HTR-8/SVneo (cell line): ENCODE measurements around the gene SCGN.
A peak's percentile ranks its signal among the peaks of the same experiment; 100 is the strongest.
"Not testable (repeated sequence)": the region's sequence is repeated elsewhere in the genome, so short reads cannot be mapped to it uniquely, and the experiment has no call there.

Experiments used
- DNase-seq: peaks from one replicate; pipeline ENCODE4 v3.0.0; 2011; ENCODE audit warnings: low spot score, mixed read lengths; ENCODE audit not compliant: insufficient read length
- FAIRE-seq: peaks from 2 replicates; lab custom pipeline; 2011; peaks lifted over from hg19 to GRCh38; lab: Jason Lieb, UNC

The SCGN gene

GRCh38 chr6:25715794-25716193 lies 63.8 kb downstream of the SCGN start:
- no peak for FAIRE-seq
- DNase-seq = no peak

GRCh38 chr6:25717866-25718740 lies 66.1 kb downstream of the SCGN start:
- FAIRE-seq (no peak), DNase-seq (peak; percentile 27)

GRCh38 chr6:25726122-25726911 lies 74.3 kb downstream of the SCGN start:
- DNase-seq = no peak
- no peak for FAIRE-seq

GRCh38 chr6:25727028-25727427 lies 75.0 kb downstream of the SCGN start:
- DNase-seq = no peak
- no peak for FAIRE-seq

- DNase-seq (no peak), FAIRE-seq (no peak)
These were observed 78.9 kb downstream of the SCGN start for GRCh38 chr6:25730907-25731306.

GRCh38 chr6:25731721-25732120 lies 79.7 kb downstream of the SCGN start:
- no peak for DNase-seq
- no peak for FAIRE-seq

GRCh38 chr6:25732468-25733198 lies 80.6 kb downstream of the SCGN start:
- FAIRE-seq (no peak), DNase-seq (no peak)

GRCh38 chr6:25735261-25735660 lies 83.2 kb downstream of the SCGN start:
- FAIRE-seq (no peak), DNase-seq (no peak)

GRCh38 chr6:25743868-25744267 lies 91.9 kb downstream of the SCGN start:
- no peak for FAIRE-seq
- no peak for DNase-seq

GRCh38 chr6:25745836-25746235 lies 93.8 kb downstream of the SCGN start:
- FAIRE-seq = no peak

GRCh38 chr6:25746968-25747367 lies 95.0 kb downstream of the SCGN start:
- DNase-seq = no peak
- FAIRE-seq = no peak

More at GRCh38 chr6:25745836-25746235, 93.8 kb downstream of the SCGN start:
- no peak for DNase-seq

GRCh38 chr6:25747477-25747876 lies 95.5 kb downstream of the SCGN start:
- FAIRE-seq = no peak

GRCh38 chr6:25748049-25748448 lies 96.0 kb downstream of the SCGN start:
- no peak for FAIRE-seq
- no peak for DNase-seq

More at GRCh38 chr6:25747477-25747876, 95.5 kb downstream of the SCGN start:
- DNase-seq = no peak

- FAIRE-seq, DNase-seq: not testable (repeated sequence)
These were observed 96.8 kb downstream of the SCGN start for GRCh38 chr6:25748601-25749517.

- DNase-seq = no peak
- no peak for FAIRE-seq
These were observed 97.8 kb downstream of the SCGN start for GRCh38 chr6:25749837-25750236.

GRCh38 chr6:25750906-25751305 lies 98.9 kb downstream of the SCGN start:
- FAIRE-seq (no peak), DNase-seq (no peak)
